Measurements from ENCODE around the gene TMEM25.

- TF ChIP-seq POLR2AphosphoS5 (IDR thresholded peaks at IDR 0.05) (no peak), EP300 (IDR thresholded peaks at IDR 0.05) (no peak)
Measured at GRCh38 chr11:118524356-118524755, 6.6 kb upstream of the TMEM25 start.

Data from suprapubic skin (tissue), 4 donors.